Thyroid gland (tissue), 4 donors: ENCODE data around the gene SUV39H2. TPM values are rescaled to one million over a fixed set of nuclear protein-coding genes. Genes with fewer than 3 reads are reported as not detected.
"Not testable (repeated sequence)": the region's sequence is repeated elsewhere in the genome, so short reads cannot be mapped to it uniquely, and the experiment has no call there.

Experiments used
- DNase-seq, 2 donors: peaks; one replicate each; pipeline ENCODE4 v3.0.0-alpha.2; 2019
- H3K27ac ChIP-seq, 3 donors: fragments of 200-600 bp; sonication (generic); 1 replicate in 2 of 3; 2 replicates in 1 of 3; pipeline ENCODE4 v1.5.1; 2016 to 2019; ENCODE audit warnings: mild to moderate bottlenecking in 1 of 3, moderate library complexity in 1 of 3
- H3K27me3 ChIP-seq: fragments of 200-600 bp; sonication (generic); one replicate; pipeline ENCODE4 v1.5.1; 2019
- H3K36me3 ChIP-seq, 2 donors: fragments of 200-600 bp; sonication (generic); one replicate each; pipeline ENCODE4 v1.5.1; 2016 to 2019
- H3K4me1 ChIP-seq, 2 donors: fragments of 200-600 bp; sonication (generic); one replicate each; pipeline ENCODE4 v1.5.1; 2017 to 2019
- H3K4me3 ChIP-seq, 3 donors: fragments of 200-600 bp; sonication (generic); replicated peaks in 1 of 3; 1 replicate in 2 of 3; 2 replicates in 1 of 3; pipeline ENCODE4 v1.5.1; 2016; ENCODE audit warnings: mild to moderate bottlenecking in 1 of 3
- H3K9me3 ChIP-seq: fragments of 200-600 bp; sonication (generic); one replicate; pipeline ENCODE4 v1.5.1; 2017
- CTCF ChIP-seq, 6 experiments: fragments of 200-600 bp in 3 of 6; fragments of 450-650 bp in 3 of 6; sonication (generic) in 3 of 6; IDR thresholded peaks; one replicate each; pipeline ENCODE4 v1.5.1; 2016 to 2019; ENCODE audit warnings: antibody characterized with exemption in 6 of 6, mild to moderate bottlenecking in 2 of 6, inconsistent platforms in 1 of 6, moderate library complexity in 1 of 6
- POLR2A ChIP-seq, 2 donors: fragments of 450-650 bp; IDR thresholded peaks; one replicate each; pipeline ENCODE4 v1.6.1; 2017; ENCODE audit warnings: antibody characterized with exemption in 2 of 2, mild to moderate bottlenecking in 2 of 2, moderate library complexity in 1 of 2
- WGBS, 2 donors: methylation state at CpG; one replicate each; pipeline ENCODE4 v1.1.5; 2017; 5-methylcytosine and 5-hydroxymethylcytosine counted together
- intact Hi-C: fragments of 100-400 bp; cut with DNase I; formaldehyde crosslinking; loops from one replicate; pipeline ENCODE4 v1.15.1; 2023
- total RNA-seq, 4 donors: library from RNA; depleted of rRNA; stranded (reverse); fragments of >200 nt; gene quantifications; one replicate each; pipeline ENCODE4 v1.2.3, GENCODE V29; 2016

Gene SUV39H2
- total RNA-seq, 4 donors from 2014 or later, result 5.1 to 9.6 (median 8.7) TPM

- Histone ChIP-seq H3K27ac (no peak overlapping the region), H3K4me1 (no peaks in the 10 kb centered on the region), H3K4me3 (no peak overlapping the region), H3K9me3 (no peaks in the 10 kb centered on the region), H3K36me3 (peaks cover 27 to 38% of the 10 kb centered on the region in 2 donors), H3K27me3 (no peaks in the 10 kb centered on the region)
- intact Hi-C loops, result no loop called here
- DNase-seq, result no peak
- 92 to 98% methylated on average over 8 of the region's 8 CpGs for WGBS, 2 donors
- TF ChIP-seq CTCF (IDR thresholded peaks at IDR 0.05), result no peak
- no peak for TF ChIP-seq POLR2A (IDR thresholded peaks at IDR 0.05)
Measured at GRCh38 chr10:14926061-14926470, 47.4 kb downstream of the SUV39H2 start.

GRCh38 chr10:14926722-14927416 is 48.2 kb downstream of the SUV39H2 start:
- WGBS, 2 donors, result 90 to 92% methylated on average over 13 of the region's 13 CpGs
- Histone ChIP-seq H3K36me3 (peaks cover 29 to 41% of the 10 kb centered on the region in 2 donors), H3K4me1 (no peaks in the 10 kb centered on the region), H3K4me3 (no peak overlapping the region), H3K27ac (no peak overlapping the region), H3K27me3 (no peaks in the 10 kb centered on the region), H3K9me3 (no peaks in the 10 kb centered on the region)
- no peak for DNase-seq
- TF ChIP-seq CTCF (IDR thresholded peaks at IDR 0.05) (no peak), POLR2A (IDR thresholded peaks at IDR 0.05) (no peak)
- intact Hi-C loops, result no loop called here

GRCh38 chr10:14930610-14931009 is 51.9 kb downstream of the SUV39H2 start:
- peaks cover 51 to 69% of the 10 kb centered on the region in 2 donors for H3K36me3 ChIP-seq
- TF ChIP-seq CTCF (IDR thresholded peaks at IDR 0.05) (no peak), POLR2A (IDR thresholded peaks at IDR 0.05) (no peak)
- no peak for DNase-seq
- H3K27ac ChIP-seq, result no peak overlapping the region
- WGBS, 2 donors, result 96% methylated on average over 10 of the region's 10 CpGs
- H3K4me1 ChIP-seq, result no peaks in the 10 kb centered on the region
- no peaks in the 10 kb centered on the region for H3K9me3 ChIP-seq
- intact Hi-C loops, result no loop called here
- H3K4me3 ChIP-seq, result no peak overlapping the region
- H3K27me3 ChIP-seq, result no peaks in the 10 kb centered on the region

GRCh38 chr10:14936584-14936983 is 57.9 kb downstream of the SUV39H2 start:
- 87 to 96% methylated on average over 2 of the region's 2 CpGs for WGBS, 2 donors
- no peak overlapping the region for H3K27ac ChIP-seq
- peaks cover 37 to 38% of the 10 kb centered on the region in 2 donors for H3K36me3 ChIP-seq
- intact Hi-C loops, result no loop called here
- H3K27me3 ChIP-seq, result no peaks in the 10 kb centered on the region
- H3K9me3 ChIP-seq, result no peaks in the 10 kb centered on the region
- no peaks in the 10 kb centered on the region for H3K4me1 ChIP-seq
- DNase-seq, result no peak
- H3K4me3 ChIP-seq, result no peak overlapping the region
- TF ChIP-seq CTCF (IDR thresholded peaks at IDR 0.05) (no peak), POLR2A (IDR thresholded peaks at IDR 0.05) (no peak)

- H3K9me3 ChIP-seq, H3K27me3 ChIP-seq, H3K4me1 ChIP-seq, H3K27ac ChIP-seq, H3K4me3 ChIP-seq, intact Hi-C loops, DNase-seq: not testable (repeated sequence)
- WGBS, 2 donors, result 69 to 100% methylated on average over 2 to 4 of the region's 5 CpGs
- H3K36me3 ChIP-seq, result peaks cover 19 to 23% of the 10 kb centered on the region in 2 donors
Measured at GRCh38 chr10:14938971-14939370, 60.3 kb downstream of the SUV39H2 start.

GRCh38 chr10:14942147-14942949 is 63.7 kb downstream of the SUV39H2 start:
- DNase-seq, H3K9me3 ChIP-seq, H3K27me3 ChIP-seq, H3K27ac ChIP-seq, H3K4me1 ChIP-seq, intact Hi-C loops, H3K4me3 ChIP-seq: not testable (repeated sequence)
- WGBS, 2 donors, result 81 to 91% methylated on average over 9 to 15 of the region's 17 CpGs
- H3K36me3 ChIP-seq, result peaks cover 12 to 24% of the 10 kb centered on the region in 2 donors

- intact Hi-C loops, result not testable (repeated sequence)
- WGBS, 2 donors, result 97 to 98% methylated on average over 7 of the region's 7 CpGs
- H3K36me3 ChIP-seq, result peaks cover 12 to 28% of the 10 kb centered on the region in 2 donors
Measured at GRCh38 chr10:14942950-14943338, 64.3 kb downstream of the SUV39H2 start.

More at GRCh38 chr10:14942950-14943338, 64.3 kb downstream of the SUV39H2 start:
- not testable (repeated sequence) for H3K4me3 ChIP-seq, H3K9me3 ChIP-seq, H3K4me1 ChIP-seq, DNase-seq, H3K27ac ChIP-seq, H3K27me3 ChIP-seq
